PC-3 (cell line): ENCODE data around the gene C3orf22.

ENCODE experiments used
- EZH2 ChIP-seq: fragments of 300-600 bp; sonication (generic); IDR thresholded peaks from one replicate; pipeline ENCODE4 v1.6.1; 2017; ENCODE audit warnings: antibody characterized with exemption, mild to moderate bottlenecking, low read length; ENCODE audit not compliant: unreplicated experiment
- EZH2phosphoT487 ChIP-seq: fragments of 300-600 bp; sonication (generic); IDR thresholded peaks from 2 replicates; pipeline ENCODE4 v1.6.1; 2018; ENCODE audit warnings: mild to moderate bottlenecking, antibody characterized with exemption, low read length, borderline replicate concordance
- TF ChIP-seq, protein P1 (sequence below): fragments of 300-600 bp; sonication (generic); conservative IDR thresholded peaks from 2 replicates; pipeline ENCODE4 v1.5.1; 2017; ENCODE audit warnings: antibody characterized with exemption, low read depth, mild to moderate bottlenecking, low read length

DNA sequence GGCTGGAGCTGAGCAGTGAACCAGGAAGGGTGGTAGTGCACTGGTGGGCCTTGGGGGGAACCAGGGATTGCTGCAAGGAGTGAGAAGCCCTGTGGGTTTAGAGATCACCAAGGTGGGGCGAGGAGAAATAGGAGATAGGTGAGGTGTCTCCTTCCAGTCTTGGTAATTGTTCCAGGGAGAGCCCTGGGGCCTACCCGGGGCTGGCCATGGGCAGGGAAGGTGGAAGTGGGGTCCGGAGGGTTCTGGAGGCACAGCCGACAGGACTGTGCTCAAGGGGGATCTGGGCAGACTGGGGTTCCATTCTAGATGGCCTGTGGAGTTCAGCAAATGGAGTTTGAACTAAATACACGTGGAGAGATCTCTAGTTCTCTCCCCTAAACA, 30.3 kb downstream of the C3orf22 start:
- TF ChIP-seq, protein P1, sequence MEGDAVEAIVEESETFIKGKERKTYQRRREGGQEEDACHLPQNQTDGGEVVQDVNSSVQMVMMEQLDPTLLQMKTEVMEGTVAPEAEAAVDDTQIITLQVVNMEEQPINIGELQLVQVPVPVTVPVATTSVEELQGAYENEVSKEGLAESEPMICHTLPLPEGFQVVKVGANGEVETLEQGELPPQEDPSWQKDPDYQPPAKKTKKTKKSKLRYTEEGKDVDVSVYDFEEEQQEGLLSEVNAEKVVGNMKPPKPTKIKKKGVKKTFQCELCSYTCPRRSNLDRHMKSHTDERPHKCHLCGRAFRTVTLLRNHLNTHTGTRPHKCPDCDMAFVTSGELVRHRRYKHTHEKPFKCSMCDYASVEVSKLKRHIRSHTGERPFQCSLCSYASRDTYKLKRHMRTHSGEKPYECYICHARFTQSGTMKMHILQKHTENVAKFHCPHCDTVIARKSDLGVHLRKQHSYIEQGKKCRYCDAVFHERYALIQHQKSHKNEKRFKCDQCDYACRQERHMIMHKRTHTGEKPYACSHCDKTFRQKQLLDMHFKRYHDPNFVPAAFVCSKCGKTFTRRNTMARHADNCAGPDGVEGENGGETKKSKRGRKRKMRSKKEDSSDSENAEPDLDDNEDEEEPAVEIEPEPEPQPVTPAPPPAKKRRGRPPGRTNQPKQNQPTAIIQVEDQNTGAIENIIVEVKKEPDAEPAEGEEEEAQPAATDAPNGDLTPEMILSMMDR = no peak
- TF ChIP-seq EZH2 (no peak), EZH2phosphoT487 (no peak)
